Activated T-cell treated with anti-CD3 and anti-CD28 coated beads, Interleukin-2, amount 50 U/mL, for 1 hour (primary cell): ENCODE results near the gene FUT4.
"Not testable (repeated sequence)": the region's sequence is repeated elsewhere in the genome, so short reads cannot be mapped to it uniquely, and the experiment has no call there.

Source experiments
- DNase-seq: peaks from one replicate; pipeline ENCODE4 v3.0.0-alpha.2; 2020

FUT4 gene

DNA sequence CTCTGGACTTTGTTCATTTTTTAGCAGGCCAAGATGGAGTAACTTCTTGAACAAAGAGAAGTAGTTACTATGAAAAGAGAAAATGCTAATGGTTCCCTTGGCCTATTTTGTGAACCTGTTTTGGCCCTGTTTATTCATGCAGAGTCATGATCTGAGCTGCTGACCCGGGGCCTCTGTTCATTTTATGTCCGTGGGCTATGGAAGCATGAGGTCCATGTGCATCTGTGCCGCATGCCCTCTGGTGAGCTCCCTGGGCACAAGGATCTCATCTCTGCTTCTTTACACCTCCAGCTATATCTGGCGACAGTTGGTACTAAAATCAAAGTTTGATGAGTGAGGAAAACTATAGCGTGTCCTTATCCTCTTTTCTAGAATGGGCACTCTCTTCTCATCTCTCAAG is 24.5 kb downstream of the FUT4 start:
- no peak for DNase-seq

DNA sequence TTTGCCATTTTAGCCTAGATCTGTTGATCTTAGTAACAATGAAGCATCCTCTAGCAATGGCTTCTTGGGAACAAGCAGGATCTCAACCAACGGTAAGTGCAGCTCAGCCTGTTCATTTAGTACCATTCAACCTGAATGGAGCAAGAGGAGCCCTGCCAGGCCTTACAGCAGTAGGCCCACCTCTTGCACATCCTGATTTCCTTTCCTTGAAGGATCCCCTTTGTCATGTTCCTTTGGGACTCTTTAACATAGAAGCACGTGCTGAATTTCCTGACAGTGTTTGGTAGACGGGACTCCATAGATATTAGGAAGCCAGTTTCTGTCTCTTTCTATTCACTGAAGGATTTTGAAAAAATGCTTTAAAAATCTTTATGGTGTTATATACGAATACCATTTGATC is 25.0 kb downstream of the FUT4 start:
- no peak for DNase-seq

DNA sequence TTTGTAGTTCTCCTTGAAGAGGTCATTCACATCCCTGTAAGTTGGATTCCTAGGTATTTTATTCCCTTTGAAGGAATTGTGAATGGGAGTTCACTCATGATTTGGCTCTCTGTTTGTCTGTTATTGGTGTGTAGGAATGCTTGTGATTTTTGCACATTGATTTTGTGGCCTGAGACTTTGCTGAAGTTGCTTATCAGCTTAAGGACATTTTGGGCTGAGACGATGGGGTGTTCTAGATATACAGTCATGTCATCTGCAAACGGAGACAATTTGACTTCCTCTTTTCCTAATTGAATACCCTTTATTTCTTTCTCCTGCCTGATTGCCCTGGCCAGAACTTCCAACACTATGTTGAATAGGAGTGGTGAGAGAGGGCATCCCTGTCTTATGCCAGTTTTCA is 29.3 kb downstream of the FUT4 start:
- not testable (repeated sequence) for DNase-seq

DNA sequence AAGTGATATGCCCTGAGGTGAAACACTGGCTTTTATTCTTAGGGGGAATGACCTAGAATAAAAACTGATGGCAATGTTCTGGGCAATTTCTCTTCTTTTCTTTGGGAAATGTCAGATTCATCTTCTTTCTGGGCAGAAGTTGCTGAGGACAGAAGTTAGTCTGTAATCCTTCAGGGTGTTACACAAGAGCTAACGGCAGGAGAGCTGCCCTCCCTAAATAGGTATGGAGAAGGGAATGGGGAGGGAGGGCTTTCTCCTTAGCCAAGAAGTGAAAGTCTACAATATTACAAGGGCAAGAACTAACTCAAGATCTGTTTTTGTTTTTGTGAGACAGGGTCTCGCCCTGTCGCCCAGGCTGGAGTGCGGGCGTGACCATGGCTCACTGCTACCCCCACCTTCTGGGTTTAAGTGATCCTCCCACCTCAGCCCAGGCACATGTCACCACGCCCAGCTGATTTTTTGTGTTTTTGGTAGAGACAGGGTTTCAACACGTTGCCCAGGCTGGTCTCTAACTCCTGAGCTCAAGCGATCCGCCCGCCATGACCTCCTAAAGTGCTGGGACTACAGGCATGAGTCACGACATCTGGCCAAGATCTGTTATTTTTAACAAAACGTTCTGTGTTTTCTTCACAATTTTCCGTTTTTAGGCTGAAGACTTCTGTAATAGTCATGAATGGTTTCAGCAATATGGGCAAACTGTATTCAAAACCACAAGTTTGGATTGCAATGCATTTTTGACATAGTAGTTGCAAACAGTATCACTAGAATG is 30.7 kb downstream of the FUT4 start:
- no peak for DNase-seq

DNA sequence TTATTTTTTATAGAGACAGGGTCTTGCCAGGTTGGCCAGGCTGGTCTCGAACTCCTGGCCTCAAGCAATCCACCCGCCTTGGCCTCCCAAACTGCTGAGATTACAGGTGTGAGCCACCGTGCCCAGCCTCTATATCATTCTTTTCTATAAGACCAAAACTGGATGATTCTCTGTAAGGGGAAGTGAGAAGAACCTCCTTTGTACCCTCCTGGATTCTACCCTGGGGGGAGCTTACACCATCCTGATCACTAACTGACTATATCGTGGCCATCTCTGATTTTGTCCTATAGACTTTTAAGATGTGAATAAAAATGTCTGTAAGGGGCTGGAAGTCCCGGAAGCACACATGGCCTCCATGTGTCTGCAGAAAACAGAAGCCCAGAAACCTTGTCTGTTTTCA is 32.6 kb downstream of the FUT4 start:
- DNase-seq: no peak

DNA sequence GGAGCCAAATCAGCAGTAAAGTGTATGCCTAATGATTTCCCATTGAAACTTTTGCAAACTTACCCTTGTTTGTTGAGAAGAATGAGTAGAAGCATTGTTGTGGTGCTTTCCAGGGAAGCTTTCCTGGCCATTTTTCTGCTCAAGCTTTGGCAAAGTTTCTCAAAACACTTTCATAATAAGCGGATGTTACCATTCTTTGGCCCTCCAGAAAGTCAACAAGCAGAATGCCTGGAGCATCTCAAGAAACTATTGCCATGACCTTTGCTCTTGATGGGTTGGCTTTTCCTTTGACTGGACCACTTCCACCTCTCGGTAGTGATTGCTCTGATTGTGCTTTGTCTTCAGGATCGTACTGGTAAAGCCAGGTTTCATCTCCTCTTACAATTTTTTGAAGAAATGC is 34.1 kb downstream of the FUT4 start:
- DNase-seq: no peak

DNA sequence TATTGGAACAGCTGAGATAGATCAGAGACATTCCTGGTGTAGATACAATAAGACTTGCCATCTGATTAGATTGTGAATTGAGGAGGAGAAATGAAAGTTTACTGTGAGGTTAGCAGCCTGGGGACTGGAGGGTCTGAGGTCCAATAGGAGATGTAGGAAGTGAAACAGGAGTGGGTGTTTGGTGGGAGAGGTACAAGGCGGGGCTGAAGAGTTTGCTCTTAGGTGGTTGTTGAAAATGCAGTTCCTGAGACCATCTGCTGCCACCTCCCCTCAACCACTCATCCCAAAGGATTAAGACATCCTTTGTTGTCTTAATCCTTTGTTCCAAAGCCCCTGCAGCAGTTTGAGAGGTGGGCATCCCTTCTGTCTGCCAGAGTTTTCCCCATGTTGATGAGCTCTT is 38.2 kb downstream of the FUT4 start:
- no peak for DNase-seq

DNA sequence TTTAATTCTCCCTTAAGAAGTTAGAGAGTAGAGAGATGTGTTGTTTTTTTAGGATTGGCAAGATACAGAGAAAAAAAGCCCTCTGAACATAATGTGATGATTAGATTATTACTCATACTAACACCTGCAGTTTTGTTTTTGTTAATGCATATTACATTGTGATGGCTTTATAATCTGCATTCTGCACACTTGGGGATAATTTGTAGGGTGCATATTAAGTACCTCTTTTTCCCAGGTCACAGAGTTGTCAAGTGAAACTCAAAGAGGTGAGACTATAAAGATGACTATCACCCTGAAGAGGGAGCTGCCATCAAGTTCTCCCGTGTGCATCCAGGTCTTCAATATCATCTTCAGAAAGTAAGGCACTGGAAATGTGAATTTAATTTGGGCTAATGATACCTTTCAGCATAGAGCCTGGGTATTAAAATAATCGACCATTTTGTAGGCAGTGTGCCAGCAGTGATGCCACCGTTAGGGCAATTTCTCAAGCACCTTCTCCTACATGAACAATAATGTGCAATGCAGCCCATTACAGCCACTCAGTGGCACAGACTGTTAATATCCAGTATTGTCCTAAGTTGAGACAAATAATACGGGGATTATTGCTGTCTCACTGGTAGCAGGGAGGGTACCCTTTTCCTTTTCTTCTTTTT is 39.6 kb downstream of the FUT4 start:
- DNase-seq: no peak

DNA sequence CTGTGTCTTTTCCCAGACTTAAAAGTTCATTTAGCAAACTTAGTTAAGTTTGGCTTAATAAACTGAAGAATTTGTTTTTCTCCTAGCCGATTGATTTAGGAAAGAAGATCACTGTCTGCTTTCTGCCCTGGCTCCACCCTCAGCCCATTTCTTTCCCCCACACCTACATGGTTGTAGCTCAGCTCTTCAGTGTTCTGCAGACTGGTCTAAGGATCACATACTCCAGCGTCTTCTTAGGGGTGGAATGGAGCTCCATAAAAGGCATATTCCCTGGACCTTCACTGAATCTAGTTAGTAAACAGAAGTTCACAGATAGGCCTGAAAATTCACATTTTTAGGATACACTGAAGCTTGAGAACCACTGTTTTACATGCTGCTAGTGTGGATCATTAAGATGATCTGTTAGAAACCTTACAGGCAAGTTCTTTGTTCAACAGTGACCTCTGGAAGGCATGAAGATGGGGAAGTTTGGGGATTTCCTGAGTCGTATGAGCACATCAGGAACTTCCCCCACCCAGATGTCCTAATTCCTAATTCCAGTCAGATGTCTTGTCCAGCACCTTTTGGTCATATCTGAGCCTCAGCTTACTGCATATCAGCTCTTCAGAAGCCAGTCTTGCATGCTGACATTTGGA is 40.3 kb downstream of the FUT4 start:
- no peak for DNase-seq

DNA sequence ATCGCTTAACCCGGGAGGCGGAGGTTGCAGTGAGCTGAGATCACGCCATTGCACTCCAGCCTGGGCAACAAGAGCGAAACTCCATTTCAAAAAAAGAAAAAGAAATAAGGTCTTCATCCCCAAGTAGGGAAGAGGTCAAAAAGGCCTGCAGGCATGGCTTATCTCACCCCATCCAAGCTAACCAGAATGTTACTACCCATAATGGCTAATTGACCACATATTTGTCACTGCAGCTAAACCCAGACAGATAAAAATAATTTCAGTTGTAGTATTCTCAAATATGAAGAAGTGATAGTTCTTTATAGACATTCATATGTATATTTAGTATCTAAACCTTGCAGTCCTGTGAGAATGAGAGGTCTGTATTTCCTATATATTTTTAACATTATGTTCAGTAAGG is 41.3 kb downstream of the FUT4 start:
- no peak for DNase-seq

DNA sequence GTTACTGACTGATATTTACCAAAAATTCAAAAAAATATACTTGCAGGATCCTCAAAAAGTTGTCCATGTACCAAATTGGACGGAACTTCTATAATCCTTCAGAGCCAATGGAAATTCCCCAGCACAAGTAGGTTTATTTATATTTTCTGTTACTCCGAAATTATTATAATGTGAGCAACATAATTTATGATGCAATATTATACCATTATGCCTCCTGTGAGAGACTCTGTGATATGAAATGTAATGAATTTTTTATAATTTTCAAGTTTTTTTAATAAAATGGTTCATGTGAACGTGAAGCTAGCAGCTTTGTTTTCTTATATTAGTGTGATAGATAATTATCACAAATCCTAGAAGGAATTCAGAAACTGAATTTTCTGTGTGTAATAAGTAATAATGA is 41.7 kb downstream of the FUT4 start:
- no peak for DNase-seq

DNA sequence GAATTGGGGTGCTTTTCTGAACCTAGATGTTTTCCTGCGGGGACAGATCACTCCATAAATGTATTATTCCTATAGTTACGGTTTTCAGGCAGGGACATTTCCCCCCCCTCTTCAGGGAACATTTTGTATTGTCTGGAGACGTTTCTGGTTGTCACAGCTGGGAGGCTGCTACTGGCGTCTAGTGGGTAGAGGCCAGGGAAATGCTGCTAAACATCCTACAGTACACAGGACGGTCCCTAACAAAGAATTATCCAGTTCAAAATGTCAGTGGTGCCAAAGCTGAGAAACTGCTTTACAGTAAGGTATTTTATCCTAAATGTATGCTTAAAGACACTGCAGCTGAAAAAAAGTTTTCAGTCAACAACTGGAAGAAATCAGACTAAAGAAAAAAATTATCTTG is 42.8 kb downstream of the FUT4 start:
- no peak for DNase-seq

DNA sequence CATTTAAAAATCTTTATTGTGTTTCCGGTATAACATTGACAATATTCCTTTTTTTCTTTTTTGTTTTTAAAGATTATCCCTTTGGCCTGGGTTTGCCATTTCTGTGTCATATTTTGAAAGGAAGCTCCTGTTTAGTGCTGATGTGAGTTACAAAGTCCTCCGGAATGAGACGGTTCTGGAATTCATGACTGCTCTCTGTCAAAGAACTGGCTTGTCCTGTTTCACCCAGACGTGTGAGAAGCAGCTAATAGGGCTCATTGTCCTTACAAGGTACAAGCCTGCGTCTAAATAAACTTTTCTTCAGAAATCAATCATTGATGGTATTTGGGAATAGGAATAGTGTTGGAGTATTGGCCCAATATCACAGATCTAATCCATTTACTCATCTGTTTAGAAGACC is 43.3 kb downstream of the FUT4 start:
- no peak for DNase-seq

DNA sequence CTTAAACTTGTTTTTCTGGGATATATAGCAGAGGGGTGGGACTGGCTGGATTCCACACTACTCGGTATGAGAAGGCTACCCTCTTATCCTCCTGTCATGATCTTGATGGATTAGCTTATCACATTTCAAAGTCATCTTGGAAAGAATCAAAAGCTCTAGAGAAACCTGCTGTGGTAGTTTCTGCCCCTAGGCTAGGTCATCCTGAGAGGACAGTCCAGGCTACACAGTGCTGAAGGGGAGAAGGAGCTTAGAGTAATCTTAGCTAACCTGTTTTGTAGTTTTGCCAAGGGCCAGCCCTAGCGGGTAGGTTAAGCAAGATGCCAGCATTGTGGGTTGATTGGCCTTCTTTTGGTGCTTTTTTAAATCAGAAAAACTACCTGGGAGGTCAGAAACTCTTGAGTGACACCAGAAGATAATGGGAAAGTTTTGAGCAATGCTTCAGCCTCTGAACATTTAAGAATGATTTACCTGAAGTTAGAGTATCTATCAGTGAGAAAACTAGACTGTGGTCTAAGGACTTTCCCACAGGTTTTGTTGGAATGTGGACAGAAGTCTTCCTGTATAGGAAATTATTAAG is 44.7 kb downstream of the FUT4 start:
- no peak for DNase-seq

DNA sequence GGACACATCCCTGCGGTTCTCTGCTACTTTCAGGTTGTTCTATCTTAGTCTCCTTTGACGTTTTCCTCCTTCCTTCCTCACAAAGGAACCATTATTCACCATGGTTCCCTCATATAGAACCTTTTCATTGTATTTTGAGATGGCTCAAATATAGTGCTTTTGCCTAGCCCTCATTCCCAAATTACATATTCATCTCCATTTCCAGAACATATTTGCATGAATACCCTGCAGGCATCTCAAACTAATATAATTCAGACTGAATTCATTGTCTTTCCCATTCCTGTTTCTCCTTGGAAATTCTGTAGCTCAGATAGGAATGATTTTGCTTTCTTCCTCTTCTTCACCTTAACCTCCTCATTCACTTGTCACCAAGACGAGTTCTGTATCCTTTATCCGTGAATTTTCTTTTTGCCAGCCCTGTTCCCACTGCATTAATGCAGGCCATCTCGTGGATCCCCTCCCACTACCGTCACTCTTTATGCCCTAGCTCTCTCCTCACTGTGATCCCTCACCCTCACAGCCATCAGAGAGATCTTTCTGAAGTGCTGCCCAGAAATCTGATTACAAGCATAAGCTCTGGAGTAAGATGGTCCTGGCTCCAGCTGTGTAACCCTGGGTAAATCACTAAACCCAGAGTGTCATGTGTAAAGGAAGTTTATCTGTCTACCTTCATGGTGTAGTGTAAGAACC is 46.8 kb downstream of the FUT4 start:
- DNase-seq: no peak

DNA sequence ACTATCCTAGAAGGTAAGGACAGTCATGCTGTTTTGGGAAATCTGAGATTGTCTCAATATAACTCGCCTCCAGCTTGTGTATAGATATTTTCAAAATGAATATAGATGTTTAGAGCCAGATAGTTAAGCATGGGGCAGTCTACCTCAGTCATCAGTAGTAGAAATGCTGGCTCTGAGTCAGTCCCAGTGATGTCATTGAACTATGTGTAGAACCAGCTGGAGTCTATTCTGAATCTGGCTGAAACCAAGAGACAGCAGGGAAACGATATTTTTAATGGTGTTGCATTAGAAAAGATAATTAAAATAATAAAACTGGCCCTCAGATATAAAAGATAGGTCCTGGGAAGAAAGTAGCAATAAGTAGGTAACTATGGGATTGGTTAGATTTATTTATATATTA is 49.3 kb downstream of the FUT4 start:
- DNase-seq: no peak

DNA sequence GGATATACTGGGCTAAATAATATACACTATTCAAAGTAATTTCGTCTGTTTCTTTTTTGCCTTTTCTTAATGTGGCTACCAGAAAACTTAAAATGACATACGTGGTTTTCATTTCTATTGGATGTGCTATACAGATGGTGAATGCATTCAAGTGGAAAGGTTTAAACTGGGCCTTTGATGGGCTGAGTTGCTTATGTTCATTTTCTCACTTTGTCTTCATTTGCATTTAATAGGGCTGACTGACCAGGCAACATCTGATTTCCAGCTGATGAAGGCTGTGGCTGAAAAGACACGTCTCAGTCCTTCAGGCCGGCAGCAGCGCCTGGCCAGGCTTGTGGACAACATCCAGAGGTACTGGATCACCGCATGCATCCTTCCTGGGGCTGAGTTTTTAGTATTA is 51.4 kb downstream of the FUT4 start:
- DNase-seq: no peak

DNA sequence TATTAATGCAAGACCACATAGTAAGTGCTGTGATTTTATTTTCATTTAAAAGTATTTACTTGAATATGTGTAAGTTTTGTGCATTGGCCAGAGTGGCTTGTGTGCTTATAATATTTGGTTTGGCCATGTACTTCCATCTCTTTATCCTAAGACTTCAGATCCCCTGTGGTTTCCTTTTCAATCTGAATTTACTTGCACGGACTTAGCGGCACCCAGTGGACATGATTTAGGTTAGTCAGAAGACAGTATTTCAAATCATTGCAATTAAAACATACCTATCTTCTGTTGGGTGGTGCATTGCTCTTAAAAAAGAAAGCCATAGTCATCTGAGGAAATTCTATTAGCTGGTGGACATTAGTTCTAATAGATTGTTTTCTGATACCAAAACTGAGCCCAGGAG is 54.2 kb downstream of the FUT4 start:
- DNase-seq: no peak
